Medulla oblongata (tissue), 1 donor: ENCODE data around the gene MALRD1.

ENCODE experiments used
- DNase-seq: peaks from one replicate; pipeline ENCODE4 v3.0.0-alpha.2; 2015; ENCODE audit errors: extremely low spot score

The MALRD1 gene

GRCh38 chr10:19651549-19651948, 602.9 kb downstream of the MALRD1 start:
- no peak for DNase-seq

GRCh38 chr10:19652750-19653149, 604.1 kb downstream of the MALRD1 start:
- no peak for DNase-seq

- no peak for DNase-seq
Measured at GRCh38 chr10:19653931-19654330, 605.3 kb downstream of the MALRD1 start.

GRCh38 chr10:19654576-19654975, 606.0 kb downstream of the MALRD1 start:
- peak; percentile 17 for DNase-seq

GRCh38 chr10:19656420-19657042, 607.9 kb downstream of the MALRD1 start:
- DNase-seq, result no peak

GRCh38 chr10:19658131-19658530, 609.5 kb downstream of the MALRD1 start:
- no peak for DNase-seq

GRCh38 chr10:19658622-19659233, 610.1 kb downstream of the MALRD1 start:
- DNase-seq, result no peak

GRCh38 chr10:19659920-19660655, 611.5 kb downstream of the MALRD1 start:
- DNase-seq, result no peak

- DNase-seq, result no peak
Measured at GRCh38 chr10:19663344-19663743, 614.7 kb downstream of the MALRD1 start.

GRCh38 chr10:19668116-19668515, 619.5 kb downstream of the MALRD1 start:
- DNase-seq, result no peak

GRCh38 chr10:19676063-19676462, 627.5 kb downstream of the MALRD1 start:
- no peak for DNase-seq

- DNase-seq, result no peak
Measured at GRCh38 chr10:19683356-19683755, 634.8 kb downstream of the MALRD1 start.

- no peak for DNase-seq
Measured at GRCh38 chr10:19683960-19684359, 635.4 kb downstream of the MALRD1 start.

GRCh38 chr10:19688344-19688743, 639.7 kb downstream of the MALRD1 start:
- DNase-seq, result no peak

- no peak for DNase-seq
Measured at GRCh38 chr10:19689231-19689630, 640.6 kb downstream of the MALRD1 start.

GRCh38 chr10:19699299-19699698, 650.7 kb downstream of the MALRD1 start:
- DNase-seq, result no peak

GRCh38 chr10:19701427-19702052, 652.9 kb downstream of the MALRD1 start:
- DNase-seq, result no peak

- no peak for DNase-seq
Measured at GRCh38 chr10:19702215-19702614, 653.6 kb downstream of the MALRD1 start.

GRCh38 chr10:19704544-19704943, 655.9 kb downstream of the MALRD1 start:
- no peak for DNase-seq

- DNase-seq, result no peak
Measured at GRCh38 chr10:19705250-19705649, 656.6 kb downstream of the MALRD1 start.

- no peak for DNase-seq
Measured at GRCh38 chr10:19706904-19707303, 658.3 kb downstream of the MALRD1 start.

GRCh38 chr10:19707376-19707775, 658.8 kb downstream of the MALRD1 start:
- DNase-seq, result no peak

GRCh38 chr10:19708031-19708430, 659.4 kb downstream of the MALRD1 start:
- no peak for DNase-seq
